ENCODE measurements around the gene RRP12.

GRCh38 chr10:97358349-97358748, 42.8 kb downstream of the RRP12 start:
- no peak for TF ChIP-seq CTCF (conservative IDR thresholded peaks at IDR 0.05; ENCODE audit: low read depth, low read length)
- TF ChIP-seq EZH2 (IDR thresholded peaks at IDR 0.05; ENCODE audit: borderline replicate concordance, low read depth, low read length, poor library complexity, severe bottlenecking): no peak
